Endothelial cell of umbilical vein (primary cell): ENCODE measurements around the gene SYT2.

Experiments used
- EZH2 ChIP-seq: IDR thresholded peaks from 2 replicates; pipeline ENCODE4 v1.6.1; 2012; ENCODE audit warnings: borderline replicate concordance, low read depth, mild to moderate bottlenecking, moderate library complexity, low read length, inconsistent platforms; ENCODE audit not compliant: severe bottlenecking
- GATA2 ChIP-seq: IDR thresholded peaks from 2 replicates; pipeline ENCODE4 v1.7.0; 2011; ENCODE audit warnings: low read depth, mild to moderate bottlenecking, moderate library complexity, mixed read lengths, low read length; ENCODE audit not compliant: insufficient read length, insufficient read depth
- MYC ChIP-seq: IDR thresholded peaks from one replicate; pipeline ENCODE4 v1.6.1; 2011; ENCODE audit warnings: mild to moderate bottlenecking, low read depth, low read length
- POLR2A ChIP-seq: IDR thresholded peaks from 2 replicates; pipeline ENCODE4 v1.6.1; 2012; ENCODE audit warnings: low read depth, mild to moderate bottlenecking, control low read depth, low read length
- POLR2AphosphoS5 ChIP-seq: IDR thresholded peaks from 2 replicates; pipeline ENCODE4 v1.6.1; 2012; ENCODE audit warnings: low read depth, mild to moderate bottlenecking, control low read depth, low read length, moderate library complexity; ENCODE audit not compliant: insufficient read depth
- TF ChIP-seq, protein P1 (sequence below), 2 donors: IDR thresholded peaks; 1 replicate in 1 of 2; 2 replicates in 1 of 2; pipeline ENCODE4 v1.5.1; 2011; ENCODE audit warnings: low read length in 2 of 2, mild to moderate bottlenecking in 2 of 2, moderate library complexity in 2 of 2, control low read depth in 1 of 2, inconsistent platforms in 1 of 2, low read depth in 1 of 2; ENCODE audit not compliant: insufficient read depth in 1 of 2; ENCODE audit errors: extremely low read depth in 1 of 2
- TF ChIP-seq, protein P2 (sequence below): IDR thresholded peaks from 2 replicates; pipeline ENCODE4 v1.6.1; 2011; ENCODE audit not compliant: insufficient read depth, insufficient read length

DNA sequence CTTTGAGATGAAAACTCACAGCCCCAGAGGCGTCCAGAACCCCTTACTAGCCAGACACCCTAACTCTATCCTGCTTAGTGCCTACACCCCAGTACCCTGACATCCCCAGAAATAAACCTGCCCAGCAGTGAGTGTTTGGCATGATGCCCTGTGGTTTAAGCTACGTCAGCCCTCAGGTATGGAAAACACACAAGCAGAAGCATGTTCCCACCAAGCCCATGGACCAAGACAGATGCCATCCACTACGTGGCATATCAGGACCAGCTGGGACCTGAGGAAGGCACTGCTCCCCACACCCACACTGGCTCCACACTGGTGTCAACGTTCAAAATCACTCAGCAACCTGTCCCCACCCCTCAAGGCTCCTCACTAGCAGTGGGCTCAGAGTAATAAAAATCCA, 116.4 kb downstream of the SYT2 start:
- TF ChIP-seq, protein P1, sequence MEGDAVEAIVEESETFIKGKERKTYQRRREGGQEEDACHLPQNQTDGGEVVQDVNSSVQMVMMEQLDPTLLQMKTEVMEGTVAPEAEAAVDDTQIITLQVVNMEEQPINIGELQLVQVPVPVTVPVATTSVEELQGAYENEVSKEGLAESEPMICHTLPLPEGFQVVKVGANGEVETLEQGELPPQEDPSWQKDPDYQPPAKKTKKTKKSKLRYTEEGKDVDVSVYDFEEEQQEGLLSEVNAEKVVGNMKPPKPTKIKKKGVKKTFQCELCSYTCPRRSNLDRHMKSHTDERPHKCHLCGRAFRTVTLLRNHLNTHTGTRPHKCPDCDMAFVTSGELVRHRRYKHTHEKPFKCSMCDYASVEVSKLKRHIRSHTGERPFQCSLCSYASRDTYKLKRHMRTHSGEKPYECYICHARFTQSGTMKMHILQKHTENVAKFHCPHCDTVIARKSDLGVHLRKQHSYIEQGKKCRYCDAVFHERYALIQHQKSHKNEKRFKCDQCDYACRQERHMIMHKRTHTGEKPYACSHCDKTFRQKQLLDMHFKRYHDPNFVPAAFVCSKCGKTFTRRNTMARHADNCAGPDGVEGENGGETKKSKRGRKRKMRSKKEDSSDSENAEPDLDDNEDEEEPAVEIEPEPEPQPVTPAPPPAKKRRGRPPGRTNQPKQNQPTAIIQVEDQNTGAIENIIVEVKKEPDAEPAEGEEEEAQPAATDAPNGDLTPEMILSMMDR (IDR thresholded peaks at IDR 0.05; ENCODE audit: extremely low read depth in 1 of 2, insufficient read depth in 1 of 2, low read depth in 1 of 2, low read length in 2 of 2) = no peak
- TF ChIP-seq POLR2A (no peak), POLR2AphosphoS5 (no peak), EZH2 (no peak), GATA2 (no peak), MYC (no peak)
- TF ChIP-seq, protein P2, sequence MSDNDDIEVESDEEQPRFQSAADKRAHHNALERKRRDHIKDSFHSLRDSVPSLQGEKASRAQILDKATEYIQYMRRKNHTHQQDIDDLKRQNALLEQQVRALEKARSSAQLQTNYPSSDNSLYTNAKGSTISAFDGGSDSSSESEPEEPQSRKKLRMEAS = no peak
